K562 (cell line): ENCODE data around the gene LRRC57. TPM values are rescaled to one million over a fixed set of nuclear protein-coding genes. Genes with fewer than 3 reads are reported as not detected.

Experiments used
- ATAC-seq: fragments of 200-7000 bp; cut with Tn5 transposase; 3 replicates; pipeline ENCODE4 v1.9.1; 2020; ENCODE audit warnings: moderate library complexity
- Bru-seq: library from RNA; stranded (reverse); fragments of 400-500 nt; gene quantifications from one replicate; lab custom pipeline; 2021; lab: Mats Ljungman, UMichigan
- BruChase-seq, 2 experiments: library from RNA; stranded (reverse); fragments of 400-500 nt; gene quantifications; one replicate each; lab custom pipeline; 2021; lab: Mats Ljungman, UMichigan
- BruUV-seq: library from RNA; stranded (reverse); fragments of 400-500 nt; replicated peaks from 2 replicates; lab custom pipeline; 2021; lab: Mats Ljungman, UMichigan
- CTCF ChIA-PET: fragments of 300-600 bp; formaldehyde crosslinking; extraction: SDS; loops from one replicate; lab custom pipeline; 2021; ENCODE audit warnings: low intra/inter-chr PET ratio; lab: Yijun Ruan, JAX
- POLR2A ChIA-PET: fragments of 300-600, 350-650 bp; sonication (Branson Sonifier 250); formaldehyde crosslinking; extraction: SDS; loops from one replicate; lab custom pipeline; 2021; ENCODE audit warnings: antibody characterized with exemption, inconsistent platforms; lab: Yijun Ruan, JAX
- DNase-seq, 4 experiments: peaks; one replicate each; pipeline versions ENCODE4 v3.0.0 to v3.0.0-alpha.2; 2011 to 2018; ENCODE audit warnings: low spot score in 3 of 4, mixed read lengths in 3 of 4; ENCODE audit errors: extremely low read depth in 1 of 4
- FAIRE-seq: peaks from 2 replicates; lab custom pipeline; 2011; peaks lifted over from hg19 to GRCh38; lab: Jason Lieb, UNC
- H2AFZ ChIP-seq: 2 replicates; pipeline ENCODE4 v1.6.0; 2011; ENCODE audit warnings: low read depth, low read length, control low read depth, inconsistent platforms
- H3K27ac ChIP-seq: fragments of 200-600 bp; 3 replicates; pipeline ENCODE4 v1.8.0; 2011; ENCODE audit warnings: low read depth, mild to moderate bottlenecking, control low read depth, inconsistent platforms, low read length, moderate library complexity, mixed read lengths; ENCODE audit errors: extremely low read depth
- H3K27me3 ChIP-seq, 2 experiments: fragments of 300-600 bp in 1 of 2; 2 replicates in 1 of 2; 3 replicates in 1 of 2; pipeline versions ENCODE4 v1.6.0 to v1.8.0; 2011; ENCODE audit warnings: inconsistent platforms in 2 of 2, low read length in 2 of 2, mild to moderate bottlenecking in 1 of 2, mixed read lengths in 1 of 2, moderate library complexity in 1 of 2; ENCODE audit not compliant: control insufficient read depth in 2 of 2, insufficient read depth in 2 of 2
- H3K36me3 ChIP-seq: fragments of 300-600 bp; 3 replicates; pipeline ENCODE4 v1.8.0; 2011; ENCODE audit warnings: mild to moderate bottlenecking, low read length, inconsistent platforms; ENCODE audit not compliant: control insufficient read depth, insufficient read depth
- H3K4me1 ChIP-seq, 2 experiments: fragments of 200-600 bp in 1 of 2; replicated peaks in 1 of 2; 2 replicates in 1 of 2; 3 replicates in 1 of 2; pipeline versions ENCODE4 v1.5.1 to v1.8.0; 2011; ENCODE audit warnings: inconsistent platforms in 2 of 2, low read length in 2 of 2, mild to moderate bottlenecking in 1 of 2, mixed read lengths in 1 of 2, moderate library complexity in 1 of 2; ENCODE audit not compliant: control insufficient read depth in 2 of 2, insufficient read depth in 2 of 2
- H3K4me2 ChIP-seq: 2 replicates; pipeline ENCODE4 v1.6.1; 2011; ENCODE audit warnings: low read length, control low read depth, inconsistent platforms, mixed read lengths; ENCODE audit not compliant: insufficient read depth
- H3K4me3 ChIP-seq: fragments of 200-600 bp; sonication (generic), shearing (Covaris generic); 2 replicates; pipeline ENCODE4 v1.5.1; 2016; ENCODE audit warnings: control low read depth, inconsistent platforms
- H3K79me2 ChIP-seq: fragments of 200-600 bp; 3 replicates; pipeline ENCODE4 v1.8.0; 2011; ENCODE audit warnings: low read length, inconsistent platforms; ENCODE audit not compliant: control insufficient read depth, insufficient read depth
- H3K9ac ChIP-seq, 2 experiments: 2 replicates each; pipeline versions ENCODE4 v1.6.0 to v1.6.1; 2011; ENCODE audit warnings: low read depth in 2 of 2, low read length in 2 of 2, control low read depth in 1 of 2, inconsistent platforms in 1 of 2, mild to moderate bottlenecking in 1 of 2, mixed read lengths in 1 of 2; ENCODE audit not compliant: insufficient read depth in 1 of 2
- H3K9me1 ChIP-seq: one replicate; pipeline ENCODE4 v1.6.0; 2011; ENCODE audit warnings: inconsistent platforms, mild to moderate bottlenecking, low read length, moderate library complexity; ENCODE audit not compliant: control insufficient read depth, insufficient read depth
- H3K9me3 ChIP-seq: replicated peaks from 2 replicates; pipeline ENCODE4 v1.5.1; 2011; ENCODE audit warnings: low read depth, low read length, inconsistent platforms; ENCODE audit not compliant: control insufficient read depth, insufficient read depth
- H4K20me1 ChIP-seq: replicated peaks from 2 replicates; pipeline ENCODE4 v1.6.1; 2011; ENCODE audit warnings: low read length, inconsistent platforms, mixed read lengths; ENCODE audit not compliant: control insufficient read depth, insufficient read depth
- CCNT2 ChIP-seq: IDR thresholded peaks from 2 replicates; pipeline ENCODE4 v1.6.1; 2011; ENCODE audit warnings: borderline replicate concordance, low read depth, mild to moderate bottlenecking, moderate library complexity, mixed read lengths, low read length; ENCODE audit not compliant: insufficient read length; ENCODE audit errors: extremely low read depth
- NR1H2 ChIP-seq: sonication (generic); formaldehyde crosslinking; IDR thresholded peaks from 2 replicates; pipeline ENCODE4 v1.4.0; 2020; ENCODE audit warnings: mild to moderate bottlenecking, missing genetic modification reagents
- SUPT5H ChIP-seq: fragments of 450-650 bp; IDR thresholded peaks from 2 replicates; pipeline ENCODE4 v1.6.1; 2016
- TBL1XR1 ChIP-seq, 2 experiments: IDR thresholded peaks; 2 replicates each; pipeline ENCODE4 v1.6.1; 2012; ENCODE audit warnings: improper control_type of control experiment in 2 of 2, low read length in 2 of 2, mild to moderate bottlenecking in 1 of 2
- WGBS: fragments of 100-300 bp; shearing (Covaris generic); methylation state at CpG from one replicate; pipeline ENCODE4 v1.1.6; 2016; ENCODE audit warnings: low coverage, mixed read lengths; ENCODE audit not compliant: insufficient coverage; ENCODE audit errors: missing lambda C conversion rate; 5-methylcytosine and 5-hydroxymethylcytosine counted together
- in situ Hi-C: fragments of 300-500 bp; cut with MboI; formaldehyde crosslinking; loops from 4 replicates; pipeline ENCODE4 v1.15.0; 2018; ENCODE audit warnings: inconsistent platforms, mixed read lengths
- intact Hi-C: fragments of 100-400 bp; cut with micrococcal nuclease; formaldehyde crosslinking; loops from 2 replicates; pipeline ENCODE4 v1.14.2; 2022
- long read RNA-seq, 3 experiments: library from polyadenylated mRNA in 2 of 3; library from RNA in 1 of 3; unstranded in 2 of 3; stranded (forward) in 1 of 3; transcript quantifications; one replicate each; pipeline ENCODE4 v2.0.0, GENCODE V29; 2019 to 2022
- polyA minus RNA-seq, 3 experiments: library from RNA; depleted of rRNA, polyadenylated mRNA; stranded (reverse); fragments of >200 nt; gene quantifications; 2 replicates each; pipeline ENCODE4 v1.2.3, GENCODE V29; 2011
- polyA plus RNA-seq, 8 experiments: library from polyadenylated mRNA; depleted of rRNA in 4 of 8; stranded (reverse) in 5 of 8; unstranded in 3 of 8; fragments of >200 nt; fragmentation: Nextera tagmentation in 2 of 8; fragmentation: Illumina TruSeq in 1 of 8; extraction: Ambion mirVana in 2 of 8; extraction: Trizol in 1 of 8; gene quantifications; 2 replicates each; pipeline versions ENCODE4 v1.2.1 to v1.2.3, GENCODE V29; 2011 to 2014; ENCODE audit warnings: inconsistent platforms in 1 of 8, missing spikeins in 1 of 8
- total RNA-seq, 7 experiments: library from RNA; depleted of rRNA in 6 of 7; stranded (reverse); fragments of >200 nt in 6 of 7; fragmentation: Illumina TruSeq in 2 of 7; extraction: Trizol in 2 of 7; gene quantifications; 2 replicates each; pipeline versions ENCODE4 v1.2.1 to v1.2.3, GENCODE V29; 2011 to 2021; ENCODE audit warnings: low replicate concordance in 1 of 7
- TF ChIP-seq, protein P1 (sequence below): fragments of 450-650 bp; formaldehyde crosslinking; IDR thresholded peaks from 2 replicates; pipeline ENCODE4 v1.4.0; 2020; ENCODE audit warnings: mild to moderate bottlenecking, mixed read lengths
- TF ChIP-seq, protein P2 (sequence below), 3 experiments: fragments of 200-800 bp in 1 of 3; sonication (Bioruptor generic) in 1 of 3; sonication (generic) in 1 of 3; formaldehyde crosslinking in 1 of 3; IDR thresholded peaks; 2 replicates each; pipeline versions ENCODE4 v1.6.1 to v1.8.0; 2016 to 2022; ENCODE audit warnings: mild to moderate bottlenecking in 2 of 3, missing compliant biosample characterization in 2 of 3, missing genetic modification characterization in 2 of 3, missing genetic modification reagents in 1 of 3
- TF ChIP-seq, protein P3 (sequence below): fragments of 450-650 bp; IDR thresholded peaks from 2 replicates; pipeline ENCODE4 v1.7.1; 2018; ENCODE audit warnings: mild to moderate bottlenecking, low read depth; ENCODE audit not compliant: partially characterized antibody

Gene LRRC57
- total RNA-seq (2011; cell fraction: chromatin; rRNA removed; ENCODE audit: low replicate concordance) = 13.6 and 19.2 TPM in 2 replicates
- total RNA-seq (2011; cell fraction: nucleolus; rRNA removed) = 6.5 and 6.7 TPM in 2 replicates
- 13.9 and 23.0 TPM in 2 replicates for total RNA-seq (2011; cell fraction: nucleoplasm; rRNA removed)
- 7.9 and 9.8 TPM in 2 replicates for total RNA-seq (2014; rRNA removed)
- total RNA-seq (2014; rRNA removed; fragmentation: Illumina TruSeq; extraction: Trizol) = 19.1 and 19.7 TPM in 2 replicates
- total RNA-seq (2015; rRNA removed; fragmentation: Illumina TruSeq; extraction: Trizol) = 15.4 and 16.1 TPM in 2 replicates
- 18.9 and 20.4 TPM in 2 replicates for total RNA-seq (2021)
- polyA plus RNA-seq (2011; rRNA removed) = 14.0 and 14.8 TPM in 2 replicates
- polyA plus RNA-seq (2011; cell fraction: cytosol; rRNA removed) = 9.5 and 14.7 TPM in 2 replicates
- polyA plus RNA-seq (2011; cell fraction: nucleus; rRNA removed) = 6.4 and 7.7 TPM in 2 replicates
- polyA plus RNA-seq (2012) = 10.3 and 17.1 TPM in 2 replicates
- 17.0 and 17.9 TPM in 2 replicates for polyA plus RNA-seq (2014; fragmentation: Illumina TruSeq; extraction: Trizol)
- 1 to 10 TPM; 3.9 to 7.2 TPM for polyA plus RNA-seq (2014; fragmentation: Nextera tagmentation; extraction: Ambion mirVana)
- polyA plus RNA-seq (2014; rRNA removed) = 9.5 and 10.8 TPM in 2 replicates
- polyA minus RNA-seq (2011; rRNA and poly(A)+ RNA removed) = 17.0 and 25.0 TPM in 2 replicates
- polyA minus RNA-seq (2011; cell fraction: cytosol; rRNA and poly(A)+ RNA removed) = 5.6 and 7.8 TPM in 2 replicates
- 4.4 and 7.0 TPM in 2 replicates for polyA minus RNA-seq (2011; cell fraction: nucleus; rRNA and poly(A)+ RNA removed)
- Bru-seq, nascent RNA = percentile 68 among the genes with signal in this experiment
- BruChase-seq, experiment 1, labeled RNA remaining after a 2-hour chase = percentile 81 among the genes with signal in this experiment
- BruChase-seq, experiment 2, labeled RNA remaining after a 6-hour chase = percentile 87 among the genes with signal in this experiment
- long read RNA-seq, experiment 1, transcript LRRC57-202 (6 exons, 2,384 nt) = major isoform, 67 of 81 reads
- long read RNA-seq, experiment 1, partial matches to known transcripts = 0 of 81 reads
- long read RNA-seq, experiment 1, other reads (novel, unspliced or antisense) = 12 of 81 reads
- long read RNA-seq, experiment 2, full-length matches to known transcripts = 4 of 12 reads
- long read RNA-seq, experiment 2, partial matches to known transcripts = 1 of 12 reads
- long read RNA-seq, experiment 2, other reads (novel, unspliced or antisense) = 7 of 12 reads
- long read RNA-seq, experiment 3, full-length matches to known transcripts = 9 of 15 reads
- long read RNA-seq, experiment 3, partial matches to known transcripts = 3 of 15 reads
- long read RNA-seq, experiment 3, other reads (novel, unspliced or antisense) = 3 of 15 reads

DNA sequence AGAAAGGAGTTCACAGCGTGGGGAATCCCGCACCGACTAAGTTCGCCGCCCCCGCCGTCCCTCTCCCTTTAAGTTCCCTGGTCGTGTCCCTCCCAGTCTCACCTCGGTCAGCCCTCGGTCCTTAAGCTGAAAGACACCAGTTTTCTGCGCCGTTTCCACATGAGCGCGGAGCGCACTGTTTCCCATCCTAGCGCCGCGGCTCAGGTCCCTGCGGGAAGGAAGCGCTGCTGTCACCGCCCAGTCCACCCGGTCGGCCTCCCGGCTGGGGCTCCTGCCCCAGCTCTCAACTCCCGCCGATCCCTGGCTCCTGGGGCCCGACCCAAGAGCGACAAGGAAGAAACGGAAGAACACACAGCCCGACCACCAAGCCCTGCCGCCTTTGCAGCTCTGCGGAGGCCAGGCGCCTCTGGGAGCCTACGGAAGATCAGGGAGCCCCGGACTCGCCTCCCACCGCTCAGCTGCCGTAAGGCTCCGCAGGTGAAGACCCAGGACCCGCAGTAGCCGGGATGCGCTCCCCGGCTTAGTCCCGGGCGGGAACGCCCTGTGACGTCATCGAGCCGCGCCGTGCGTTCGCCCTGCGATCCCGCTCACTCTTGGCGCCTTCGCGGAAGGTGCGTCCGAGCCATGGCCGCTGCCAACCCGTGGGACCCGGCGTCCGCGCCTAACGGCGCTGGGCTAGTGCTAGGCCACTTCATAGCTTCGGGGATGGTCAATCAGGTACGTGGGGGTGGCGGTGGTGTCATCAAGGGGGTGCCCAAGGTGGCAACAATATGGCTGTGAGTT lies at the start of gene LRRC57, which contains the start of gene HAUS2:
TSS of gene LRRC57 (minus strand) at position 545 of the 783 bp plus-strand sequence. CDS start at position 186, 359 bp downstream.
TSS of gene HAUS2 (plus strand) at position 590 of the 783 bp plus-strand sequence. CDS start at position 625, 35 bp downstream.
- peak; percentile 93 to 94 (median 94) for DNase-seq
- Histone ChIP-seq H3K79me2 (peaks cover 71% of the 10 kb centered on the region), H3K9me3 (no peaks in the 10 kb centered on the region), H3K36me3 (peaks cover 53% of the 10 kb centered on the region), H3K4me1 (peaks cover 9 to 20% of the 10 kb centered on the region in 2 experiments), H3K9ac (peak within 1 kb of the TSS; percentile 93 to 97), H2AFZ (peak within 1 kb of the TSS; percentile 94), H3K27me3 (no peaks in the 10 kb centered on the region), H3K4me2 (peak within 1 kb of the TSS; percentile 91), H3K9me1 (no peaks in the 10 kb centered on the region), H3K27ac (peak within 1 kb of the TSS; percentile 89), H3K4me3 (peak within 1 kb of the TSS; percentile 98), H4K20me1 (no peaks in the 10 kb centered on the region; the same call in 1 of the 2 replicates)
- BruUV-seq = TSS peak; percentile 69
- CTCF ChIA-PET = no interaction called here
- intact Hi-C loops = loop anchor here (2.0 to 10.0 kb wide), 2 partner anchors 54 to 106 kb away; partner anchors contain the start of gene SNAP23
- ATAC-seq = peak; percentile 92
- WGBS = under 1% methylated on average over 65 of the region's 71 CpGs
- POLR2A ChIA-PET = interaction anchor here (0.7 to 5.6 kb wide), 10 partner anchors 10 to 632 kb away, joined by 3 to 31 read pairs (median 4); partner anchors contain the start of genes SNAP23, STARD9 and ZNF106
- in situ Hi-C loops = no loop called here
- peak; percentile 84 for FAIRE-seq
- TF ChIP-seq SUPT5H (peak; percentile 93), CCNT2 (peak; percentile 71), TBL1XR1 (IDR thresholded peaks at IDR 0.05; ENCODE audit: low read length in 2 of 2) (peak in 1 of 2 experiments; percentile 78; a peak in 2 of 4 replicates), NR1H2 (CRISPR knock-in tag) (peak; percentile 64; the same call in 1 of the 2 replicates)
- TF ChIP-seq, protein P1, sequence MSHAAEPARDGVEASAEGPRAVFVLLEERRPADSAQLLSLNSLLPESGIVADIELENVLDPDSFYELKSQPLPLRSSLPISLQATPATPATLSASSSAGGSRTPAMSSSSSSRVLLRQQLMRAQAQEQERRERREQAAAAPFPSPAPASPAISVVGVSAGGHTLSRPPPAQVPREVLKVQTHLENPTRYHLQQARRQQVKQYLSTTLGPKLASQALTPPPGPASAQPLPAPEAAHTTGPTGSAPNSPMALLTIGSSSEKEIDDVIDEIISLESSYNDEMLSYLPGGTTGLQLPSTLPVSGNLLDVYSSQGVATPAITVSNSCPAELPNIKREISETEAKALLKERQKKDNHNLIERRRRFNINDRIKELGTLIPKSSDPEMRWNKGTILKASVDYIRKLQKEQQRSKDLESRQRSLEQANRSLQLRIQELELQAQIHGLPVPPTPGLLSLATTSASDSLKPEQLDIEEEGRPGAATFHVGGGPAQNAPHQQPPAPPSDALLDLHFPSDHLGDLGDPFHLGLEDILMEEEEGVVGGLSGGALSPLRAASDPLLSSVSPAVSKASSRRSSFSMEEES (CRISPR knock-in tag) = no peak
- TF ChIP-seq, protein P2, sequence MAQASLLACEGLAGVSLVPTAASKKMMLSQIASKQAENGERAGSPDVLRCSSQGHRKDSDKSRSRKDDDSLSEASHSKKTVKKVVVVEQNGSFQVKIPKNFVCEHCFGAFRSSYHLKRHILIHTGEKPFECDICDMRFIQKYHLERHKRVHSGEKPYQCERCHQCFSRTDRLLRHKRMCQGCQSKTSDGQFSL (CRISPR knock-in tag; IDR thresholded peaks at IDR 0.05) = peak; percentile 47; the same call in 1 of the 2 replicates
- TF ChIP-seq, protein P2 (tag; IDR thresholded peaks at IDR 0.05) = no peak
- TF ChIP-seq, protein P3, sequence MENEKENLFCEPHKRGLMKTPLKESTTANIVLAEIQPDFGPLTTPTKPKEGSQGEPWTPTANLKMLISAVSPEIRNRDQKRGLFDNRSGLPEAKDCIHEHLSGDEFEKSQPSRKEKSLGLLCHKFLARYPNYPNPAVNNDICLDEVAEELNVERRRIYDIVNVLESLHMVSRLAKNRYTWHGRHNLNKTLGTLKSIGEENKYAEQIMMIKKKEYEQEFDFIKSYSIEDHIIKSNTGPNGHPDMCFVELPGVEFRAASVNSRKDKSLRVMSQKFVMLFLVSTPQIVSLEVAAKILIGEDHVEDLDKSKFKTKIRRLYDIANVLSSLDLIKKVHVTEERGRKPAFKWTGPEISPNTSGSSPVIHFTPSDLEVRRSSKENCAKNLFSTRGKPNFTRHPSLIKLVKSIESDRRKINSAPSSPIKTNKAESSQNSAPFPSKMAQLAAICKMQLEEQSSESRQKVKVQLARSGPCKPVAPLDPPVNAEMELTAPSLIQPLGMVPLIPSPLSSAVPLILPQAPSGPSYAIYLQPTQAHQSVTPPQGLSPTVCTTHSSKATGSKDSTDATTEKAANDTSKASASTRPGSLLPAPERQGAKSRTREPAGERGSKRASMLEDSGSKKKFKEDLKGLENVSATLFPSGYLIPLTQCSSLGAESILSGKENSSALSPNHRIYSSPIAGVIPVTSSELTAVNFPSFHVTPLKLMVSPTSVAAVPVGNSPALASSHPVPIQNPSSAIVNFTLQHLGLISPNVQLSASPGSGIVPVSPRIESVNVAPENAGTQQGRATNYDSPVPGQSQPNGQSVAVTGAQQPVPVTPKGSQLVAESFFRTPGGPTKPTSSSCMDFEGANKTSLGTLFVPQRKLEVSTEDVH = peak; percentile 77
